GM10248 (cell line): ENCODE measurements around the gene SPPL2A.
"Not testable (repeated sequence)": the region's sequence is repeated elsewhere in the genome, so short reads cannot be mapped to it uniquely, and the experiment has no call there.

Experiments
- CTCF ChIA-PET: fragments of 300-600 bp; sonication (Branson Sonifier 250); formaldehyde crosslinking; extraction: SDS; loops from one replicate; lab custom pipeline; 2021; ENCODE audit warnings: antibody characterized with exemption; lab: Yijun Ruan, JAX
- POLR2A ChIA-PET: fragments of 350-650 bp; sonication (Branson Sonifier 250); formaldehyde crosslinking; extraction: SDS; loops from one replicate; lab custom pipeline; 2020; ENCODE audit warnings: antibody characterized with exemption; lab: Yijun Ruan, JAX
- DNase-seq: peaks from one replicate; pipeline ENCODE4 v3.0.0; 2012; ENCODE audit errors: extremely low spot score
- CTCF ChIP-seq: IDR thresholded peaks from 2 replicates; pipeline ENCODE4 v1.5.1; 2012; ENCODE audit warnings: mild to moderate bottlenecking, low read depth; ENCODE audit errors: extremely low read depth, missing control alignments, control extremely low read depth

SPPL2A gene

GRCh38 chr15:50765195-50765967 is at the start of gene SPPL2A:
TSS of gene SPPL2A (minus strand) at chr15:50765706. CDS start at chr15:50765533, 173 bp downstream.
- no peak for TF ChIP-seq CTCF
- CTCF ChIA-PET: interaction anchor here (1.4 to 2.0 kb wide), 2 partner anchors 9 to 120 kb away, joined by 4 to 10 read pairs; no protein-coding TSS in a partner anchor
- peak; percentile 95 for DNase-seq
- POLR2A ChIA-PET: interaction anchor here (0.5 to 0.7 kb wide), 5 partner anchors 8 to 213 kb away, joined by 3 to 8 read pairs (median 3); no protein-coding TSS in a partner anchor

- ChIA-PET POLR2A (no interaction called here), CTCF (interaction anchor here (0.7 kb wide), 1 partner anchor 13 kb away, joined by 4 read pairs; no protein-coding TSS in a partner anchor)
- DNase-seq: no peak
- no peak for TF ChIP-seq CTCF
Measured at GRCh38 chr15:50814634-50815033, 49.1 kb upstream of the SPPL2A start.

GRCh38 chr15:50813865-50814264 is 48.4 kb upstream of the SPPL2A start:
- no peak for TF ChIP-seq CTCF
- CTCF ChIA-PET: no interaction called here
- DNase-seq: no peak
- POLR2A ChIA-PET: no interaction called here

GRCh38 chr15:50813089-50813488 is 47.6 kb upstream of the SPPL2A start:
- ChIA-PET POLR2A (interaction anchor here (0.6 kb wide), 1 partner anchor 48 kb away, joined by 5 read pairs; the partner anchor contains the start of gene SPPL2A), CTCF (interaction anchor here (1.1 kb wide), 1 partner anchor 31 kb away, joined by 3 read pairs; no protein-coding TSS in a partner anchor)
- DNase-seq: no peak
- TF ChIP-seq CTCF: no peak

- POLR2A ChIA-PET, DNase-seq: not testable (repeated sequence)
- CTCF ChIA-PET: interaction anchor here (1.1 to 1.6 kb wide), 2 partner anchors 12 to 30 kb away, joined by 3 to 7 read pairs; no protein-coding TSS in a partner anchor
Measured at GRCh38 chr15:50812181-50812506, 46.6 kb upstream of the SPPL2A start.

GRCh38 chr15:50811461-50812180 is 46.1 kb upstream of the SPPL2A start:
- POLR2A ChIA-PET, DNase-seq: not testable (repeated sequence)
- CTCF ChIA-PET: interaction anchor here (1.6 kb wide), 1 partner anchor 11 kb away, joined by 7 read pairs; no protein-coding TSS in a partner anchor

- DNase-seq: no peak
- ChIA-PET POLR2A (no interaction called here), CTCF (no interaction called here)
- TF ChIP-seq CTCF: no peak
Measured at GRCh38 chr15:50810128-50810527, 44.6 kb upstream of the SPPL2A start.
